Medulla oblongata (tissue), 1 donor: ENCODE measurements around the gene GPLD1.

Experiments
- DNase-seq: peaks from one replicate; pipeline ENCODE4 v3.0.0-alpha.2; 2015; ENCODE audit errors: extremely low spot score

The GPLD1 gene

GRCh38 chr6:24381476-24382219 is 107.7 kb downstream of the GPLD1 start:
- no peak for DNase-seq

- DNase-seq = no peak
Measured at GRCh38 chr6:24378473-24379097, 110.8 kb downstream of the GPLD1 start.
